GM18508 (cell line): ENCODE results near the gene PCDH18.
"Not testable (repeated sequence)": the region's sequence is repeated elsewhere in the genome, so short reads cannot be mapped to it uniquely, and the experiment has no call there.

ENCODE experiments used
- ATAC-seq: cut with Tn5 transposase; IDR thresholded peaks from one replicate; pipeline ENCODE4 v1.9.1; 2021; ENCODE audit warnings: moderate number of reproducible peaks; ENCODE audit not compliant: insufficient read depth, unreplicated experiment

Gene PCDH18

GRCh38 chr4:137531168-137531985 is 917 bp downstream of the PCDH18 start:
- no peak for ATAC-seq

GRCh38 chr4:137530176-137530575 is 2.1 kb downstream of the PCDH18 start:
- ATAC-seq: no peak

- no peak for ATAC-seq
Observed at GRCh38 chr4:137529432-137529831, 2.9 kb downstream of the PCDH18 start.

GRCh38 chr4:137528673-137529072 is 3.6 kb downstream of the PCDH18 start:
- ATAC-seq: no peak

GRCh38 chr4:137526681-137527080 is 5.6 kb downstream of the PCDH18 start:
- ATAC-seq: no peak

- ATAC-seq: no peak
Observed at GRCh38 chr4:137524725-137525369, 7.4 kb downstream of the PCDH18 start.

GRCh38 chr4:137523329-137523728 is 9.0 kb downstream of the PCDH18 start:
- no peak for ATAC-seq

- no peak for ATAC-seq
Observed at GRCh38 chr4:137521053-137521452, 11.2 kb downstream of the PCDH18 start.

- no peak for ATAC-seq
Observed at GRCh38 chr4:137519406-137519805, 12.9 kb downstream of the PCDH18 start.

- not testable (repeated sequence) for ATAC-seq
Observed at GRCh38 chr4:137517323-137517722, 15.0 kb downstream of the PCDH18 start.

- no peak for ATAC-seq
Observed at GRCh38 chr4:137514406-137515111, 17.7 kb downstream of the PCDH18 start.

- ATAC-seq: no peak
Observed at GRCh38 chr4:137510557-137511265, 21.6 kb downstream of the PCDH18 start.

- no peak for ATAC-seq
Observed at GRCh38 chr4:137509855-137510282, 22.4 kb downstream of the PCDH18 start.

- ATAC-seq: no peak
Observed at GRCh38 chr4:137502339-137503129, 29.8 kb downstream of the PCDH18 start.

GRCh38 chr4:137496267-137496666 is 36.0 kb downstream of the PCDH18 start:
- not testable (repeated sequence) for ATAC-seq

- ATAC-seq: no peak
Observed at GRCh38 chr4:137495578-137495977, 36.7 kb downstream of the PCDH18 start.

GRCh38 chr4:137483313-137483959 is 48.9 kb downstream of the PCDH18 start:
- not testable (repeated sequence) for ATAC-seq

GRCh38 chr4:137479657-137480056 is 52.6 kb downstream of the PCDH18 start:
- ATAC-seq: not testable (repeated sequence)

- no peak for ATAC-seq
Observed at GRCh38 chr4:137476345-137476744, 55.9 kb downstream of the PCDH18 start.
